T-cell (primary cell): ENCODE measurements around the gene AGPS. TPM values are rescaled to one million over a fixed set of nuclear protein-coding genes. Genes with fewer than 3 reads are reported as not detected.

Experiments
- ATAC-seq, 4 experiments: fragments of 200-7000 bp in 3 of 4; fragments of 150-1000 bp in 1 of 4; cut with Tn5 transposase; replicated peaks in 1 of 4; 1 replicate in 3 of 4; 2 replicates in 1 of 4; pipeline ENCODE4 v1.10.0; 2021; ENCODE audit warnings: moderate library complexity in 3 of 4, mild to moderate bottlenecking in 2 of 4, moderate number of reproducible peaks in 1 of 4
- CTCF ChIA-PET, 2 donors: fragments of 300-600 bp; sonication (Branson Sonifier 250); formaldehyde crosslinking; loops; one replicate each; lab custom pipeline; 2022; ENCODE audit warnings: antibody characterized with exemption in 2 of 2; lab: Charles Lee
- POLR2A ChIA-PET, 2 donors: fragments of 300-600 bp; sonication (Branson Sonifier 250); formaldehyde crosslinking; loops; one replicate each; lab custom pipeline; 2022; ENCODE audit warnings: antibody characterized with exemption in 2 of 2; lab: Charles Lee
- DNase-seq, 35 experiments: peaks; one replicate each; pipeline versions ENCODE4 v3.0.0 to v3.0.0-alpha.2; 2013 to 2023
- H3K27ac ChIP-seq: one replicate; pipeline ENCODE4 v1.5.1; 2013; ENCODE audit warnings: low read length
- H3K27me3 ChIP-seq, 2 experiments: replicated peaks in 1 of 2; 1 replicate in 1 of 2; 2 replicates in 1 of 2; pipeline versions ENCODE4 v1.6.1 to v1.7.0; 2013; ENCODE audit warnings: low read length in 1 of 2, mixed read lengths in 1 of 2; ENCODE audit not compliant: control insufficient read depth in 2 of 2, insufficient read depth in 2 of 2; ENCODE audit errors: extremely low read depth in 1 of 2
- H3K36me3 ChIP-seq, 2 donors: 1 replicate in 1 of 2; 2 replicates in 1 of 2; pipeline versions ENCODE4 v1.6.1 to v1.7.0; 2013; ENCODE audit warnings: low read length in 1 of 2; ENCODE audit not compliant: control insufficient read depth in 2 of 2, insufficient read depth in 1 of 2; ENCODE audit errors: extremely low read depth in 1 of 2
- H3K4me1 ChIP-seq, 2 experiments: 1 replicate in 1 of 2; 2 replicates in 1 of 2; pipeline versions ENCODE4 v1.6.1 to v1.7.0; 2013; ENCODE audit warnings: low read length in 2 of 2, mixed read lengths in 1 of 2; ENCODE audit not compliant: insufficient read depth in 2 of 2, control insufficient read depth in 1 of 2; ENCODE audit errors: extremely low read depth in 1 of 2
- H3K4me3 ChIP-seq, 2 donors: 1 replicate in 1 of 2; 2 replicates in 1 of 2; pipeline versions ENCODE4 v1.5.1 to v1.7.0; 2013; ENCODE audit warnings: mild to moderate bottlenecking in 2 of 2, low read length in 1 of 2, moderate library complexity in 1 of 2; ENCODE audit not compliant: control insufficient read depth in 1 of 2; ENCODE audit errors: extremely low read depth in 1 of 2
- H3K9me3 ChIP-seq: 2 replicates; pipeline ENCODE4 v1.7.0; 2013
- H3K27ac Mint-ChIP-seq, 2 donors: one replicate each; pipeline ENCODE4 v1.8.0; 2020 to 2021; ENCODE audit warnings: mild to moderate bottlenecking in 2 of 2, mixed read lengths in 2 of 2
- H3K27me3 Mint-ChIP-seq, 2 donors: one replicate each; pipeline ENCODE4 v1.8.0; 2021 to 2022; ENCODE audit warnings: mixed read lengths in 2 of 2
- H3K36me3 Mint-ChIP-seq: one replicate; pipeline ENCODE4 v1.8.0; 2021; ENCODE audit warnings: mixed read lengths
- H3K4me1 Mint-ChIP-seq, 3 donors: one replicate each; pipeline ENCODE4 v1.8.0; 2020 to 2022; ENCODE audit warnings: mixed read lengths in 3 of 3, mild to moderate bottlenecking in 1 of 3
- H3K4me3 Mint-ChIP-seq, 3 donors: one replicate each; pipeline ENCODE4 v1.8.0; 2020 to 2022; ENCODE audit warnings: mild to moderate bottlenecking in 3 of 3, mixed read lengths in 3 of 3, moderate library complexity in 3 of 3
- H3K9me3 Mint-ChIP-seq, 3 donors: one replicate each; pipeline ENCODE4 v1.8.0; 2020 to 2022; ENCODE audit warnings: mixed read lengths in 3 of 3
- WGBS: methylation state at CpG from one replicate; pipeline ENCODE4 v1.1.5; 2013; ENCODE audit warnings: missing lambda C conversion rate; ENCODE audit not compliant: insufficient coverage; 5-methylcytosine and 5-hydroxymethylcytosine counted together
- total RNA-seq, 35 experiments: library from RNA in 6 of 35; stranded (reverse) in 6 of 35; fragments of 120-200 nt in 1 of 35; gene quantifications; one replicate each; pipeline versions ENCODE4 v1.2.1 to v1.2.4 and lab custom pipeline; 2013 to 2026

Gene AGPS
- total RNA-seq, 5 donors from 2014 or later (not counting 1 experiment from before 2014, with no cell fraction given): 26.1 to 32.3 (median 29.6) TPM

DNA sequence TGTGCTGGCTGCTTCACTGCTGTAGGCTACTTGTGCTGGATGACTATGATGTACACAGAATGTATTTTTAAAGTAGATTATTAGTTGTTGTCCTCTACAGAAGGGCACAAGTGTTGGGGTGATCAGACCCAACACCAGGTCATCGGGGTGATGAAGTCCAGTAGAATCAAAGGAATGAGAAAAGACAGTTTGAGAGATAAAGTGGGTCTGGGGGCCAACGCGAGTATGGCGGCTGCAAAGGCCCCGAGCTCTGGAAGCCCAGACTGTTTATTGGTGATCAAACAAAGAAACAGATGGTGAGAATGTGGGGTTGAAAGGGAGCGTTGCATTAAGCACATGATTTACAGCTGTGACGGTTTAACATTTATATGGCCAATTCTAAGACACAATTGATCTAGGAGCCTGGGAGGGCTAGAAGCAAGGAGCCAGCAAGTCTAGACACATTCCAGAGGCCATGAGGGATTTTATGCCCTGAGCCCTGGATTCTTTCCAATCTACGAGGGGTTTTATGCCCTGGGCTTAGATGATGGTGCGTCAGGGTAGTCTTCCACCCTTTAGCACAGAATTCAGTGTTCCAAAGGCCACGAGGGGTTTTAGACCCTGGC lies 153.5 kb downstream of the AGPS start:
- Histone ChIP-seq H3K27ac (no peak overlapping the region), H3K4me1 (no peaks in the 10 kb centered on the region), H3K36me3 (no peaks in the 10 kb centered on the region), H3K4me3 (no peak overlapping the region), H3K27me3 (no peaks in the 10 kb centered on the region), H3K9me3 (no peaks in the 10 kb centered on the region)
- Mint-ChIP-seq H3K4me3 (no peak overlapping the region), H3K27ac (no peak overlapping the region), H3K27me3 (no peaks in the 10 kb centered on the region), H3K4me1 (no peaks in the 10 kb centered on the region), H3K9me3 (peaks cover 4 to 11% (median 9%) of the 10 kb centered on the region in 3 donors), H3K36me3 (no peaks in the 10 kb centered on the region)
- DNase-seq (no peak), ATAC-seq (no peak)
- CTCF ChIA-PET: interaction anchor here in 1 of 2 donors (0.5 kb wide), 2 partner anchors 18 to 184 kb away, joined by 8 to 9 read pairs; no protein-coding TSS in a partner anchor
- over 99% methylated on average over 8 of the region's 10 CpGs for WGBS
- POLR2A ChIA-PET: no interaction called here

DNA sequence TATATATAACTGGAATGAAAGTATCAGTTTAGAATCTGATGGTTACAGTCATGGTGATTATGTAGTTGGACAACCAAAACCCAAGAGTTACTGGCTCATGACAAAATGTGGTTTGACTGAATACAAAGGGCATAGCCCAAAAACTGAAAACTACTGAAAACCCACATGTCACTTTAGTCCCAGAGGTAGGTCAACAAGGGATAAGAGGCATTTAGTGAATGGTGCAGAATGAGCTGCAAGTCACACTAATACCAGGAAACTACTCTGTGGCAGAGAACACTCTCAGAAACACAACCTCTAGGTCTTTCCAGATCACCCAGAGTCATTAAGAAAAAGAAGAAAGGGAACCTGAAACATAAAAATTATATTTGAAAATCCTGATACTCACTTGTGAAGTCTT lies 154.5 kb downstream of the AGPS start:
- ATAC-seq (no peak), DNase-seq (no peak)
- H3K36me3 ChIP-seq: no peaks in the 10 kb centered on the region
- CTCF ChIA-PET: no interaction called here
- no peak overlapping the region for H3K4me3 Mint-ChIP-seq
- peaks cover 4 to 11% (median 9%) of the 10 kb centered on the region in 3 donors for H3K9me3 Mint-ChIP-seq
- H3K4me1 ChIP-seq: peaks cover 0 to 4% of the 10 kb centered on the region in 2 experiments
- no peaks in the 10 kb centered on the region for H3K9me3 ChIP-seq
- H3K27me3 ChIP-seq: no peaks in the 10 kb centered on the region
- H3K4me1 Mint-ChIP-seq: peaks cover under 1% of the 10 kb centered on the region in 3 donors
- H3K27me3 Mint-ChIP-seq: no peaks in the 10 kb centered on the region
- H3K27ac ChIP-seq: no peak overlapping the region
- POLR2A ChIA-PET: no interaction called here
- H3K4me3 ChIP-seq: no peak overlapping the region
- no peak overlapping the region for H3K27ac Mint-ChIP-seq
- no peaks in the 10 kb centered on the region for H3K36me3 Mint-ChIP-seq

DNA sequence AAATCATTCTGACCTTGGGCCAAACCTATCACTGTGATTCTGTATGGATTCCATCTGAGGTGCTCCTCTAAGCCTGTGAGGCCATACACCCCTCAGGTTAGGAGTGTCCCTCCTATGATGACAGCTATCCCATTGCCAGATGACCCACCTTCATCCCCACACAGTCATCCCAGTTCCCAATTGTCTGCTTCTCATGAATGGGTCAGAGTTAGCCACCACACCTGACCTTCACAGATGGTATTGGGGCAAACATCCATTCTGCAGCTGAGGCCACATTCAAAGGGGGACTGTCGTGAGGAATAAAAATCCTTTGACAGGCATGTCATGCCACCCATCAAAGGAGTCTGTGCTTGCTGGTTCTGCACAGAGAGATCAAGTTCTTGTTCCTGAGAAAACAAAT lies 155.2 kb downstream of the AGPS start:
- H3K9me3 Mint-ChIP-seq: peaks cover 4 to 11% (median 9%) of the 10 kb centered on the region in 3 donors
- ATAC-seq: no peak
- WGBS: no CpG with 5 or more reads among the region's 1 CpG
- H3K36me3 Mint-ChIP-seq: no peaks in the 10 kb centered on the region
- Histone ChIP-seq H3K4me3 (no peak overlapping the region), H3K27ac (no peak overlapping the region), H3K36me3 (no peaks in the 10 kb centered on the region), H3K9me3 (no peaks in the 10 kb centered on the region), H3K4me1 (peaks cover 0 to 7% of the 10 kb centered on the region in 2 experiments), H3K27me3 (no peaks in the 10 kb centered on the region)
- CTCF ChIA-PET: no interaction called here
- no peaks in the 10 kb centered on the region for H3K27me3 Mint-ChIP-seq
- POLR2A ChIA-PET: no interaction called here
- peaks cover 3 to 7% (median 6%) of the 10 kb centered on the region in 3 donors for H3K4me1 Mint-ChIP-seq
- DNase-seq: no peak
- no peak overlapping the region for H3K4me3 Mint-ChIP-seq
- H3K27ac Mint-ChIP-seq: no peak overlapping the region

- H3K27ac ChIP-seq: no peak overlapping the region
- CTCF ChIA-PET: no interaction called here
- Mint-ChIP-seq H3K27me3 (no peaks in the 10 kb centered on the region), H3K4me1 (peaks cover 11 to 15% (median 14%) of the 10 kb centered on the region in 3 donors), H3K9me3 (peaks cover 4 to 11% (median 9%) of the 10 kb centered on the region in 3 donors), H3K36me3 (no peaks in the 10 kb centered on the region), H3K4me3 (no peak overlapping the region), H3K27ac (no peak overlapping the region)
- ATAC-seq: no peak
- POLR2A ChIA-PET: interaction anchor here in 1 of 2 donors (1.0 kb wide), 1 partner anchor 22 kb away, joined by 3 read pairs; no protein-coding TSS in a partner anchor
- H3K36me3 ChIP-seq: no peaks in the 10 kb centered on the region
- H3K4me3 ChIP-seq: no peak overlapping the region
- H3K27me3 ChIP-seq: no peaks in the 10 kb centered on the region
- DNase-seq: no peak
- H3K4me1 ChIP-seq: peaks cover 2 to 14% of the 10 kb centered on the region in 2 experiments
- no peaks in the 10 kb centered on the region for H3K9me3 ChIP-seq
Observed at GRCh38 chr2:177548636-177549035, 156.1 kb downstream of the AGPS start.

DNA sequence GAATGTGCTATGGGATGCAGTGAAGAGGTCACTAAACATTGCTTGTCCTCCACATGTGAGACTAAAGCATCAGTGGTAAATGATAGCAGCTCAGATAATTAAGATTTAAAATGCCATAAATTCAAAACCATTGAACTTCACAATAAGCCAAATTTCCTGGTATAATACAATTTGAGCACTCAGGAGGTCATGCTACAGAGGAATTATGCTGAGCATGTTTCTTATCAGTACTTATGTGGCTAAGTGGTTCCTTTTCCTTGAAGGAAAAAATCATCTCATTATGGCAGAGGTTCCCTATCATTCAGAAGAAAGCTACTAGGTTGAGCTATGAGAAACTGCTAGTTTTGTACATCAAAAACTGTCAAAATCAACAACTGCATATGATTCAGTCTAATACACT lies 156.6 kb downstream of the AGPS start:
- Histone ChIP-seq H3K9me3 (no peaks in the 10 kb centered on the region), H3K4me1 (peaks cover 2 to 14% of the 10 kb centered on the region in 2 experiments), H3K4me3 (no peak overlapping the region), H3K27ac (no peak overlapping the region), H3K27me3 (no peaks in the 10 kb centered on the region), H3K36me3 (no peaks in the 10 kb centered on the region)
- Mint-ChIP-seq H3K36me3 (no peaks in the 10 kb centered on the region), H3K9me3 (peaks cover 4 to 11% (median 9%) of the 10 kb centered on the region in 3 donors), H3K4me1 (peaks cover 12 to 19% (median 16%) of the 10 kb centered on the region in 3 donors), H3K27ac (no peak overlapping the region), H3K4me3 (no peak overlapping the region), H3K27me3 (no peaks in the 10 kb centered on the region)
- DNase-seq (no peak), ATAC-seq (no peak)
- POLR2A ChIA-PET: interaction anchor here in 1 of 2 donors (1.0 kb wide), 1 partner anchor 22 kb away, joined by 3 read pairs; no protein-coding TSS in a partner anchor
- CTCF ChIA-PET: interaction anchor here (0.7 to 1.0 kb wide), 2 partner anchors 13 to 385 kb away, joined by 4 read pairs; no protein-coding TSS in a partner anchor

- H3K36me3 ChIP-seq: no peaks in the 10 kb centered on the region
- Mint-ChIP-seq H3K4me3 (peak overlapping the region in 2 of 3 donors; percentile 34 to 45), H3K4me1 (peaks cover 12 to 19% (median 16%) of the 10 kb centered on the region in 3 donors), H3K9me3 (peaks cover 4 to 11% (median 9%) of the 10 kb centered on the region in 3 donors), H3K36me3 (peaks cover under 1% of the 10 kb centered on the region), H3K27me3 (peaks cover 0 to under 1% of the 10 kb centered on the region in 2 donors), H3K27ac (no peak overlapping the region)
- WGBS: 100% methylated on average over 2 of the region's 5 CpGs
- no peaks in the 10 kb centered on the region for H3K9me3 ChIP-seq
- ATAC-seq (no peak), DNase-seq (no peak)
- H3K4me1 ChIP-seq: peaks cover 2 to 14% of the 10 kb centered on the region in 2 experiments
- no peak overlapping the region for H3K27ac ChIP-seq
- ChIA-PET CTCF (interaction anchor here in 1 of 2 donors (1.0 kb wide), 1 partner anchor 14 kb away, joined by 4 read pairs; no protein-coding TSS in a partner anchor), POLR2A (interaction anchor here in 1 of 2 donors (0.6 kb wide), 2 partner anchors 724 to 1455 kb away, joined by 3 to 4 read pairs; no protein-coding TSS in a partner anchor)
- H3K4me3 ChIP-seq: no peak overlapping the region
- H3K27me3 ChIP-seq: no peaks in the 10 kb centered on the region
Observed at GRCh38 chr2:177550264-177551200, 158.0 kb downstream of the AGPS start.
